Coronary artery (tissue), 2 donors: ENCODE data around the gene RALGAPA2.
A peak's percentile ranks its signal among the peaks of the same experiment; 100 is the strongest.

Experiments used
- DNase-seq: peaks from one replicate; pipeline ENCODE4 v3.0.0-alpha.2; 2017; ENCODE audit warnings: low spot score
- H3K27ac ChIP-seq, 2 donors: fragments of 200-600 bp; sonication (generic); one replicate each; pipeline ENCODE4 v1.5.1; 2016 to 2019
- H3K4me3 ChIP-seq: fragments of 200-600 bp; sonication (generic); 2 replicates; pipeline ENCODE4 v1.5.1; 2016; ENCODE audit warnings: mild to moderate bottlenecking, moderate library complexity
- TF ChIP-seq, protein P1 (sequence below): fragments of 200-600 bp; sonication (generic); IDR thresholded peaks from one replicate; pipeline ENCODE4 v1.5.1; 2019; ENCODE audit warnings: antibody characterized with exemption

Gene RALGAPA2

DNA sequence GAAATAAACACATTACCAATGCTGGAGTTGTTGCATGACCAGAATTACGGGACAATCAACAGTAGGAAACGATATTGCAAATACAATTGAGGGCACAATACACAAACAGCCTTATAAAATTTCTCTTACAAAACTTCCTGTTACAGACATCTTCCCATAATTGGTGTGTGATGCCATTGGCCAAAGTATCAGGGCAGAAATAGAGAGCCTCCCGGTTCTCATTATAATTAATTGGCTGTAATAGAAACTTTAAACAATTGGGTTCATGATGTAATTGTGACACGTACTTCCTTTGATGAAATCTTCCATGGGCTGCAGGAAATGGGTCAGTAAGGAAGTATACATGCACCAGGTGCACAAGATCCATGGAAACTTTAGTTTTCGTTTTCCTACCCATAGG is 40.3 kb upstream of the RALGAPA2 start:
- DNase-seq, result no peak
- TF ChIP-seq, protein P1, sequence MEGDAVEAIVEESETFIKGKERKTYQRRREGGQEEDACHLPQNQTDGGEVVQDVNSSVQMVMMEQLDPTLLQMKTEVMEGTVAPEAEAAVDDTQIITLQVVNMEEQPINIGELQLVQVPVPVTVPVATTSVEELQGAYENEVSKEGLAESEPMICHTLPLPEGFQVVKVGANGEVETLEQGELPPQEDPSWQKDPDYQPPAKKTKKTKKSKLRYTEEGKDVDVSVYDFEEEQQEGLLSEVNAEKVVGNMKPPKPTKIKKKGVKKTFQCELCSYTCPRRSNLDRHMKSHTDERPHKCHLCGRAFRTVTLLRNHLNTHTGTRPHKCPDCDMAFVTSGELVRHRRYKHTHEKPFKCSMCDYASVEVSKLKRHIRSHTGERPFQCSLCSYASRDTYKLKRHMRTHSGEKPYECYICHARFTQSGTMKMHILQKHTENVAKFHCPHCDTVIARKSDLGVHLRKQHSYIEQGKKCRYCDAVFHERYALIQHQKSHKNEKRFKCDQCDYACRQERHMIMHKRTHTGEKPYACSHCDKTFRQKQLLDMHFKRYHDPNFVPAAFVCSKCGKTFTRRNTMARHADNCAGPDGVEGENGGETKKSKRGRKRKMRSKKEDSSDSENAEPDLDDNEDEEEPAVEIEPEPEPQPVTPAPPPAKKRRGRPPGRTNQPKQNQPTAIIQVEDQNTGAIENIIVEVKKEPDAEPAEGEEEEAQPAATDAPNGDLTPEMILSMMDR, result no peak
- no peak overlapping the region for H3K4me3 ChIP-seq
- H3K27ac ChIP-seq, result no peak overlapping the region

DNA sequence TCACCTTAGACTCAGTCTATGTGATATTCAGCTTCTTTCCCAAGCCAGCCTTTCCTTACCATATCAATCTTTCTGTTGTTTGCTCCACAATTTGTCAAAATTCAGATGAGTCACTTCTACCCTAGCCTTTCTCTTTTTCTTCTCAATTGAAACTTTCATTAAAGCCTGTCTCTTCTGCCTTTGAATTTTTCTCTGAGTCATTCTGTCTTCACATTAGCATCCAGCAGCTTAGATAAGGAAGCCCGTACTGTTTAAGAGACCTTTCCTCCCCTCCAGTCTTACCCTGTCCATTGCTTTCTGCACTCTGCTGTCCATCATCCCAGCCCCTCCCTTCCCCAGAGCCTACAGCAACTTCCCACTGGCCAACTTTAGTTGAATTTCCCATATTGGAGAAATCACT is 34.9 kb upstream of the RALGAPA2 start:
- no peak overlapping the region for H3K4me3 ChIP-seq
- TF ChIP-seq, protein P1, result no peak
- no peak for DNase-seq
- H3K27ac ChIP-seq, result no peak overlapping the region

DNA sequence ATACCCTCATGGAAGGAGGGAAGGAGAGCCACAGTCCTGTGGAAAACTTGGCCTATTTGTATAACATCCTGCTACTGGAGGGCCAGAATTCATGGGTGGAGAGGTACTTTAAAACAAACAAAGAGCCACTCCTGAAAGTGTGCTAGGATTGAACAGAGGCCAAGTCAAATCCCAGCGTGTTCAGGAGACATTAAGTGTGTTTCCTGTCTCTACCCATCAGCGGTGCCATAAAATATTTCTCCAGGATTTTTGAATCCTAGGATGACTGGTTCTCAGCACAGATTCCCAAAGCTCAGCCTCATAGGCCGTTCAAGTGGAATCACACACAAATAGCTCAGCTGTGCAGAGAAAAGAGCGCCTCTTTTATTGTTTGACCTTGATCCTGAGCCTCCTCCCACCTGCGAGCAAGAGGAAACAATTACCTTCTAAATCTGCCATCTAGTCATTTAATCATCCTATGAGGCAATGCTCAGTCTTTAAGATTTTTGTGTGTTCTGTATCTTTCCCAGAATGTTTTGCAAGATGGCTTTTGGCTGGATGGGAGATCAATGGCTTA is 31.8 kb upstream of the RALGAPA2 start:
- DNase-seq, result no peak
- Histone ChIP-seq H3K4me3 (peak overlapping the region; percentile 31), H3K27ac (peak overlapping the region; percentile 47 to 70)
- TF ChIP-seq, protein P1, result no peak

DNA sequence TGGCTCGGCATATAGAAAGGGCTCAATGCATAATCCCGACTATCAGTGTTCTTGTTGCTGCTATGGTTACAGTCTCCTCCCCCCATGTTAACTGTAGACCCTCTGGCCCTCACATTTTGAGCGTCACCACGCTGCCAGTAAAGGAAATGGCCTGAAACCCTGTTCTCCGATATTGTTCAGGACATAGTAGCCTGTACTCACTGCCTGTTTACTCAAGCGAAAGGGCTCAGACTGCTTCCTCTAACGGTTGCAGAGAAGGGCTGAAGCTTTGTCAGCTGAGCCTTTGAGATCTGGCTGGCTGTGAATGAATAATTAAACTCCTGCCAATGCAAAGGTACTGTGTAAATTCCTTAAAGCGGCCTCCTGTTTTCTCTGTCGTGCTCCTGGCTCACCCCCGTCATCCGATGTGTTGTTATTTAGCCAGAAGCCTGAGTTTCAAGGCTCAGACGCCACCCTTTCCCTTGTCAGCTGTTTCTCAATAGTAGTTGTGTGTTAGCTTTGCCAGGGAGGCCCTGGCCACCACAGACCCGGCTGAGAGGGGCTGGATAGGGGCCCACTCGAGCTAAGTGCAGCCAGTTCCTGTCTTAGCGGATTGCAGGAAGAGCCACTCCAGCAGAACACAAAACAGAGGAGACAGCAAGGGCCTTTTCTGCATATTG is 31.2 kb upstream of the RALGAPA2 start:
- TF ChIP-seq, protein P1, result no peak
- peak overlapping the region; percentile 47 to 70 for H3K27ac ChIP-seq
- DNase-seq, result peak; percentile 79
- H3K4me3 ChIP-seq, result peak overlapping the region; percentile 31

DNA sequence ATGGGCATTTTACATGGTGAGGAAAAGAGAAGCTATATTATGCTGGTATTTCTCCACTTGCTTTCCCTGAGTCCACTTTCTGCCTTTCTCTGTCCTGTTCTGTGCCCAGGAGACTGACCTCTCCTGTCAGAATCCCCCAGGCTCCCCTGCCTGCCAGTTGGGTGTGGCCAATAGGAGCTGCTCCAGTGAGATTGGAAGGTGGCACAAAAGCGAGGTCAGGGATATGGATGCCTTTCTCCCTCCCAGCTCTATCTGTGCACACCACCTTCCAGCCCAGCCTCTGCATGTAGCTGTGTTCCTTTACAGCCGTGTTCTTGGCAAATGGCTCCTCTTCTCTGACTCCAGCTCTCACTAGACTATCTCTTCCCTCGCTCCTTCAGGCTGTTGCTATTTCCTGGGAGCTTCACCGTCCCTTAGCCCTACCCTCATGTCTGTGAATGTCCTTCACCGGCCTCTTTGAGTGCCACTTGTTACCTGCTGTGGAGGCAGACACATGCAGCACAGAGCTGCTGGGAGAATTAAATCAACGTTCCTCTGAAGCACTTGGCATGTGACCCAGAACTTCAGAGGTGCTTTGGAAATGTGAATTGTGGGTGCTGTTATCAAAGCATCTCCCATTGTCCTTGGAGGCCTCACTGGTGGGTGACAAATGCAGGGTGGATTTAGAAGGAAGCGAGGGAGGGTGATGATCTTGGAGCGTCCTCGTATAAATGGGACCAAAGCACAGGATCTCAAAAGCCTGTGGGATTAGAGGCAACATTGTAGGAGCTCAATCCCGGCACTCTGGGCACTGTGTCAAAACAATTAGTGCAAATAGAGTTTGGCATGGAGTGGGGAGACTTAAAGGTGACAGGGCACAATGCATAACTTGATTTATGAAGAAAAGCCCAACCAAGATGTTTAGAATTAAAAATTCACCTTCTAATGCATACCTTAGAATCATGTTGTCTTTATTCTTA is 28.9 kb upstream of the RALGAPA2 start:
- TF ChIP-seq, protein P1, result no peak
- Histone ChIP-seq H3K27ac (no peak overlapping the region), H3K4me3 (no peak overlapping the region)
- DNase-seq, result no peak

DNA sequence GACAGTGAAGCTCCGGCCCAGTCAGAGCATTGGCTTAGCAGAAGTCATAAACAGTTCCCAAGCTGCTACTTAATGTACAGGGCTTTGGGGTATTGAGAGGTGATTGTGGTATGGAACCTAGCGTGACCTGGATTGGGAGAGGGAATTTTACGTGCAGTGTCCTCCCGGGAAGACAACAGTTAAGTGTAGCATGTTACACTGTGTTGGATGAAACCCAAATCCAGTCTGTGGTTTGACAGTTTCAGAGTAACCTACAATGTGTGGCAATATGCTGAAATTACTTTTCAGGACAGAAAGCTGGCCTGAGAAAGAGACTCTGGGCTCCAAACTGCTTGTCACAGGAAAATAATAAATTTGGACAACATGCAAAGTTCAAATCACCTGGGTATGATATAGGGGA is 28.1 kb upstream of the RALGAPA2 start:
- DNase-seq, result no peak
- TF ChIP-seq, protein P1, result no peak
- no peak overlapping the region for H3K4me3 ChIP-seq
- H3K27ac ChIP-seq, result no peak overlapping the region
